Left renal pelvis (tissue), 4 donors: ENCODE measurements around the gene IGFL3. TPM values are rescaled to one million over a fixed set of nuclear protein-coding genes. Genes with fewer than 3 reads are reported as not detected.
"Not testable (repeated sequence)": the region's sequence is repeated elsewhere in the genome, so short reads cannot be mapped to it uniquely, and the experiment has no call there.

Source experiments
- DNase-seq, 4 donors: peaks; one replicate each; pipeline ENCODE4 v3.0.0-alpha.2; 2013; ENCODE audit warnings: low read depth in 4 of 4, low spot score in 3 of 4
- polyA plus RNA-seq, 4 donors: library from polyadenylated mRNA; unstranded; fragments of 120-200 nt; gene quantifications; one replicate each; pipeline ENCODE4 v1.2.1, GENCODE V29; 2013; ENCODE audit not compliant: insufficient read length in 4 of 4

Gene IGFL3
- polyA plus RNA-seq, 4 donors, result not detected

- no peak for DNase-seq
Measured at GRCh38 chr19:46126086-46126580, 1.6 kb upstream of the IGFL3 start.

- no peak for DNase-seq
Measured at GRCh38 chr19:46125447-46125846, 959 bp upstream of the IGFL3 start.

- DNase-seq, result no peak
Measured at GRCh38 chr19:46118136-46118535, 6.4 kb downstream of the IGFL3 start.

- DNase-seq, result no peak
Measured at GRCh38 chr19:46116121-46116520, 8.4 kb downstream of the IGFL3 start.

GRCh38 chr19:46115396-46116106, 8.9 kb downstream of the IGFL3 start:
- DNase-seq, result no peak

GRCh38 chr19:46113726-46114125, 10.8 kb downstream of the IGFL3 start:
- no peak for DNase-seq

GRCh38 chr19:46112527-46112926, 12.0 kb downstream of the IGFL3 start:
- DNase-seq, result no peak

- no peak for DNase-seq
Measured at GRCh38 chr19:46111376-46111775, 13.1 kb downstream of the IGFL3 start.

- DNase-seq, result no peak
Measured at GRCh38 chr19:46109876-46110275, 14.6 kb downstream of the IGFL3 start.

GRCh38 chr19:46107371-46107770, 17.1 kb downstream of the IGFL3 start:
- DNase-seq, result no peak

GRCh38 chr19:46102333-46102732, 22.2 kb downstream of the IGFL3 start:
- not testable (repeated sequence) for DNase-seq

- DNase-seq, result no peak
Measured at GRCh38 chr19:46101293-46101692, 23.2 kb downstream of the IGFL3 start.

- DNase-seq, result no peak
Measured at GRCh38 chr19:46100344-46100743, 24.1 kb downstream of the IGFL3 start.

- DNase-seq, result no peak
Measured at GRCh38 chr19:46090444-46090843, 34.0 kb downstream of the IGFL3 start.

GRCh38 chr19:46089432-46089831, 35.1 kb downstream of the IGFL3 start:
- DNase-seq, result no peak

GRCh38 chr19:46088101-46088500, 36.4 kb downstream of the IGFL3 start:
- no peak for DNase-seq

GRCh38 chr19:46085888-46086287, 38.6 kb downstream of the IGFL3 start:
- no peak for DNase-seq

- no peak for DNase-seq
Measured at GRCh38 chr19:46082728-46083050, 41.8 kb downstream of the IGFL3 start.

GRCh38 chr19:46081928-46082727, 42.4 kb downstream of the IGFL3 start:
- no peak for DNase-seq

GRCh38 chr19:46080561-46080960, 43.9 kb downstream of the IGFL3 start:
- no peak for DNase-seq

GRCh38 chr19:46079576-46079975, 44.9 kb downstream of the IGFL3 start:
- no peak for DNase-seq
